Measurements from ENCODE around the gene CDH4.

Gene CDH4

GRCh38 chr20:61789329-61789728, 537.3 kb downstream of the CDH4 start:
- H3K4me2 ChIP-seq (ENCODE audit: insufficient read depth, low read length, poor library complexity, severe bottlenecking): no peak overlapping the region
- H3K36me3 ChIP-seq (replicated peaks in 1 of 2; ENCODE audit: control insufficient read depth in 2 of 2, insufficient read depth in 2 of 2, low read length in 2 of 2): no peaks in the 10 kb centered on the region
- H3K27ac ChIP-seq (replicated peaks; ENCODE audit: low read length): no peak overlapping the region
- H2BK15ac ChIP-seq (ENCODE audit: low read length): no peak overlapping the region
- H3K9me3 ChIP-seq (replicated peaks in 1 of 2; ENCODE audit: control insufficient read depth in 2 of 2, insufficient read depth in 1 of 2, low read depth in 1 of 2, low read length in 2 of 2): peaks cover 0 to 3% of the 10 kb centered on the region in 2 donors
- no peak overlapping the region for H2AFZ ChIP-seq (ENCODE audit: low read length)
- peak overlapping the region; percentile 78 for H3K9ac ChIP-seq (ENCODE audit: low read depth, low read length, poor library complexity)
- H3K4ac ChIP-seq (ENCODE audit: low read length): no peak overlapping the region
- H2BK12ac ChIP-seq (ENCODE audit: low read length): no peak overlapping the region
- no peak for DNase-seq (ENCODE audit: low spot score)
- H2BK120ac ChIP-seq (ENCODE audit: low read depth, low read length): no peak overlapping the region
- H3K4me1 ChIP-seq (ENCODE audit: control insufficient read depth in 2 of 2, insufficient read depth in 1 of 2, low read depth in 1 of 2, low read length in 2 of 2): peaks cover 0 to 9% of the 10 kb centered on the region in 2 donors
- H3K23ac ChIP-seq (ENCODE audit: low read depth, low read length, poor library complexity): no peak overlapping the region
- H4K91ac ChIP-seq (ENCODE audit: low read depth, low read length, poor library complexity): no peak overlapping the region
- no CpG with 5 or more reads among the region's 10 CpGs for WGBS, 2 donors (ENCODE audit: extremely low coverage in 2 of 2, insufficient read length in 2 of 2, insufficient replicate concordance in 1 of 2)
- H3K18ac ChIP-seq (ENCODE audit: low read length): peak overlapping the region; percentile 80
- H3K14ac ChIP-seq (ENCODE audit: low read length): no peak overlapping the region
- H2AK5ac ChIP-seq (ENCODE audit: low read depth, low read length): no peak overlapping the region
- H3K27me3 ChIP-seq (ENCODE audit: control insufficient read depth in 3 of 3, insufficient read depth in 3 of 3, low read depth in 1 of 3, low read length in 3 of 3): no peaks in the 10 kb centered on the region
- H3K4me3 ChIP-seq (ENCODE audit: low read length in 2 of 2): peak overlapping the region in 1 of 2 donors; percentile 47
- H2BK5ac ChIP-seq (ENCODE audit: low read length): no peak overlapping the region
- H3K79me1 ChIP-seq (ENCODE audit: low read depth, low read length): no peaks in the 10 kb centered on the region
- no peak overlapping the region for H4K8ac ChIP-seq (ENCODE audit: low read depth, low read length)

GRCh38 chr20:61790116-61790827, 538.2 kb downstream of the CDH4 start:
- Histone ChIP-seq H3K79me1 (ENCODE audit: low read depth, low read length) (no peaks in the 10 kb centered on the region), H2BK12ac (ENCODE audit: low read length) (no peak overlapping the region), H3K9ac (ENCODE audit: low read depth, low read length, poor library complexity) (no peak overlapping the region), H3K4me2 (ENCODE audit: insufficient read depth, low read length, poor library complexity, severe bottlenecking) (no peak overlapping the region), H2AK5ac (ENCODE audit: low read depth, low read length) (no peak overlapping the region), H3K36me3 (replicated peaks in 1 of 2; ENCODE audit: control insufficient read depth in 2 of 2, insufficient read depth in 2 of 2, low read length in 2 of 2) (no peaks in the 10 kb centered on the region), H3K9me3 (replicated peaks in 1 of 2; ENCODE audit: control insufficient read depth in 2 of 2, insufficient read depth in 1 of 2, low read depth in 1 of 2, low read length in 2 of 2) (peaks cover 0 to 3% of the 10 kb centered on the region in 2 donors), H3K4me1 (ENCODE audit: control insufficient read depth in 2 of 2, insufficient read depth in 1 of 2, low read depth in 1 of 2, low read length in 2 of 2) (peaks cover 0 to 8% of the 10 kb centered on the region in 2 donors), H3K4ac (ENCODE audit: low read length) (no peak overlapping the region), H2AFZ (ENCODE audit: low read length) (no peak overlapping the region), H4K8ac (ENCODE audit: low read depth, low read length) (no peak overlapping the region), H3K4me3 (ENCODE audit: low read length in 2 of 2) (no peak overlapping the region), H3K18ac (ENCODE audit: low read length) (no peak overlapping the region), H3K27ac (replicated peaks; ENCODE audit: low read length) (no peak overlapping the region), H2BK15ac (ENCODE audit: low read length) (no peak overlapping the region), H2BK5ac (ENCODE audit: low read length) (no peak overlapping the region), H3K14ac (ENCODE audit: low read length) (no peak overlapping the region), H2BK120ac (ENCODE audit: low read depth, low read length) (no peak overlapping the region), H3K27me3 (ENCODE audit: control insufficient read depth in 3 of 3, insufficient read depth in 3 of 3, low read depth in 1 of 3, low read length in 3 of 3) (no peaks in the 10 kb centered on the region), H4K91ac (ENCODE audit: low read depth, low read length, poor library complexity) (no peak overlapping the region), H3K23ac (ENCODE audit: low read depth, low read length, poor library complexity) (no peak overlapping the region)
- DNase-seq (ENCODE audit: low spot score): no peak
- 100% methylated on average over 1 to 2 of the region's 2 CpGs for WGBS, 2 donors (ENCODE audit: extremely low coverage in 2 of 2, insufficient read length in 2 of 2, insufficient replicate concordance in 1 of 2)

- no peak overlapping the region for H3K27ac ChIP-seq (replicated peaks; ENCODE audit: low read length)
- H3K36me3 ChIP-seq (replicated peaks in 1 of 2; ENCODE audit: control insufficient read depth in 2 of 2, insufficient read depth in 2 of 2, low read length in 2 of 2): no peaks in the 10 kb centered on the region
- no peaks in the 10 kb centered on the region for H3K27me3 ChIP-seq (ENCODE audit: control insufficient read depth in 3 of 3, insufficient read depth in 3 of 3, low read depth in 1 of 3, low read length in 3 of 3)
- no peak overlapping the region for H3K9ac ChIP-seq (ENCODE audit: low read depth, low read length, poor library complexity)
- WGBS, 2 donors (ENCODE audit: extremely low coverage in 2 of 2, insufficient read length in 2 of 2, insufficient replicate concordance in 1 of 2): no CpG with 5 or more reads among the region's 6 CpGs
- no peaks in the 10 kb centered on the region for H3K79me1 ChIP-seq (ENCODE audit: low read depth, low read length)
- H3K4ac ChIP-seq (ENCODE audit: low read length): no peak overlapping the region
- H3K14ac ChIP-seq (ENCODE audit: low read length): no peak overlapping the region
- H3K9me3 ChIP-seq (replicated peaks in 1 of 2; ENCODE audit: control insufficient read depth in 2 of 2, insufficient read depth in 1 of 2, low read depth in 1 of 2, low read length in 2 of 2): peaks cover 0 to 3% of the 10 kb centered on the region in 2 donors
- H4K8ac ChIP-seq (ENCODE audit: low read depth, low read length): no peak overlapping the region
- H3K18ac ChIP-seq (ENCODE audit: low read length): peak overlapping the region; percentile 62
- H2BK120ac ChIP-seq (ENCODE audit: low read depth, low read length): no peak overlapping the region
- H2BK15ac ChIP-seq (ENCODE audit: low read length): no peak overlapping the region
- no peak overlapping the region for H2BK5ac ChIP-seq (ENCODE audit: low read length)
- H2AFZ ChIP-seq (ENCODE audit: low read length): no peak overlapping the region
- H3K4me2 ChIP-seq (ENCODE audit: insufficient read depth, low read length, poor library complexity, severe bottlenecking): no peak overlapping the region
- DNase-seq (ENCODE audit: low spot score): no peak
- H3K4me1 ChIP-seq (ENCODE audit: control insufficient read depth in 2 of 2, insufficient read depth in 1 of 2, low read depth in 1 of 2, low read length in 2 of 2): peaks cover 0 to 1% of the 10 kb centered on the region in 2 donors
- no peak overlapping the region for H2BK12ac ChIP-seq (ENCODE audit: low read length)
- H2AK5ac ChIP-seq (ENCODE audit: low read depth, low read length): no peak overlapping the region
- no peak overlapping the region for H3K23ac ChIP-seq (ENCODE audit: low read depth, low read length, poor library complexity)
- H3K4me3 ChIP-seq (ENCODE audit: low read length in 2 of 2): no peak overlapping the region
- no peak overlapping the region for H4K91ac ChIP-seq (ENCODE audit: low read depth, low read length, poor library complexity)
Measured at GRCh38 chr20:61791995-61792394, 539.9 kb downstream of the CDH4 start.

GRCh38 chr20:61795669-61796630, 543.9 kb downstream of the CDH4 start:
- Histone ChIP-seq H3K4me1 (ENCODE audit: control insufficient read depth in 2 of 2, insufficient read depth in 1 of 2, low read depth in 1 of 2, low read length in 2 of 2) (peaks cover 3% of the 10 kb centered on the region in 2 donors), H2AK5ac (ENCODE audit: low read depth, low read length) (peak overlapping the region; percentile 6), H3K4me3 (ENCODE audit: low read length in 2 of 2) (no peak overlapping the region), H2BK5ac (ENCODE audit: low read length) (no peak overlapping the region), H3K27ac (replicated peaks; ENCODE audit: low read length) (no peak overlapping the region), H3K14ac (ENCODE audit: low read length) (no peak overlapping the region), H3K9ac (ENCODE audit: low read depth, low read length, poor library complexity) (no peak overlapping the region), H3K79me1 (ENCODE audit: low read depth, low read length) (no peaks in the 10 kb centered on the region), H4K91ac (ENCODE audit: low read depth, low read length, poor library complexity) (no peak overlapping the region), H2BK12ac (ENCODE audit: low read length) (no peak overlapping the region), H2AFZ (ENCODE audit: low read length) (no peak overlapping the region), H3K4me2 (ENCODE audit: insufficient read depth, low read length, poor library complexity, severe bottlenecking) (no peak overlapping the region), H3K9me3 (replicated peaks in 1 of 2; ENCODE audit: control insufficient read depth in 2 of 2, insufficient read depth in 1 of 2, low read depth in 1 of 2, low read length in 2 of 2) (no peaks in the 10 kb centered on the region), H2BK120ac (ENCODE audit: low read depth, low read length) (no peak overlapping the region), H3K18ac (ENCODE audit: low read length) (no peak overlapping the region), H4K8ac (ENCODE audit: low read depth, low read length) (no peak overlapping the region), H3K4ac (ENCODE audit: low read length) (no peak overlapping the region), H3K27me3 (ENCODE audit: control insufficient read depth in 3 of 3, insufficient read depth in 3 of 3, low read depth in 1 of 3, low read length in 3 of 3) (no peaks in the 10 kb centered on the region), H2BK15ac (ENCODE audit: low read length) (no peak overlapping the region), H3K36me3 (replicated peaks in 1 of 2; ENCODE audit: control insufficient read depth in 2 of 2, insufficient read depth in 2 of 2, low read length in 2 of 2) (no peaks in the 10 kb centered on the region), H3K23ac (ENCODE audit: low read depth, low read length, poor library complexity) (no peak overlapping the region)
- no CpG with 5 or more reads among the region's 15 CpGs for WGBS, 2 donors (ENCODE audit: extremely low coverage in 2 of 2, insufficient read length in 2 of 2, insufficient replicate concordance in 1 of 2)
- DNase-seq (ENCODE audit: low spot score): no peak
